Rectal smooth muscle tissue (tissue), 1 donor: ENCODE results near the gene HIBCH.
A peak's percentile ranks its signal among the peaks of the same experiment; 100 is the strongest.
"Not testable (repeated sequence)": the region's sequence is repeated elsewhere in the genome, so short reads cannot be mapped to it uniquely, and the experiment has no call there.

Experiments used
- H3K27ac ChIP-seq: one replicate; pipeline ENCODE4 v1.7.0; 2013; ENCODE audit warnings: low read depth, low read length, inconsistent platforms
- H3K27me3 ChIP-seq: one replicate; pipeline ENCODE4 v1.7.0; 2013; ENCODE audit warnings: low read length; ENCODE audit not compliant: control insufficient read depth, insufficient read depth
- H3K36me3 ChIP-seq: one replicate; pipeline ENCODE4 v1.7.0; 2013; ENCODE audit warnings: low read length; ENCODE audit not compliant: control insufficient read depth, insufficient read depth
- H3K4me1 ChIP-seq: one replicate; pipeline ENCODE4 v1.7.0; 2013; ENCODE audit warnings: low read length; ENCODE audit not compliant: control insufficient read depth, insufficient read depth
- H3K4me3 ChIP-seq: one replicate; pipeline ENCODE4 v1.7.0; 2013; ENCODE audit warnings: low read length
- H3K9ac ChIP-seq: one replicate; pipeline ENCODE4 v1.7.0; 2013; ENCODE audit warnings: low read length

HIBCH gene

DNA sequence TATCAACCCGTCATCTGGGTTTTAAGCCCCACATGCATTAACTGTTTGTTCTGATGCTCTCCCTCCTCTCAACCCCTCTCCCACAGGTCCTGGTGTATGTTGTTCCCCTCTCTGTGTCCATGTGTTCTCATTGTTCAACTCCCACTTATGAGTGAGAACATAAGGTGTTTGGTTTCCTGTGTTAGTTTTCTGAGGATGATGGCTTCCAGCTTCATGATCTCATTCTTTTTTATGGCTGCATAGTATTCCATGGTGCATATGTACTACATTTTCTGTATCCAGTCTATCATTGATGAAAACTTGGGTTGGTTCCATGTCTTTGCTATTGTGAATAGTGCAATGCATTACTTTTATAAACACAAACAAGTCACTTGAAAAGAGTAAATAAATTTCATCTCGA lies 16.8 kb upstream of the HIBCH start:
- no peak overlapping the region for H3K9ac ChIP-seq
- no peaks in the 10 kb centered on the region for H3K36me3 ChIP-seq
- no peak overlapping the region for H3K4me3 ChIP-seq
- no peak overlapping the region for H3K27ac ChIP-seq
- H3K27me3 ChIP-seq, result no peaks in the 10 kb centered on the region
- no peaks in the 10 kb centered on the region for H3K4me1 ChIP-seq

DNA sequence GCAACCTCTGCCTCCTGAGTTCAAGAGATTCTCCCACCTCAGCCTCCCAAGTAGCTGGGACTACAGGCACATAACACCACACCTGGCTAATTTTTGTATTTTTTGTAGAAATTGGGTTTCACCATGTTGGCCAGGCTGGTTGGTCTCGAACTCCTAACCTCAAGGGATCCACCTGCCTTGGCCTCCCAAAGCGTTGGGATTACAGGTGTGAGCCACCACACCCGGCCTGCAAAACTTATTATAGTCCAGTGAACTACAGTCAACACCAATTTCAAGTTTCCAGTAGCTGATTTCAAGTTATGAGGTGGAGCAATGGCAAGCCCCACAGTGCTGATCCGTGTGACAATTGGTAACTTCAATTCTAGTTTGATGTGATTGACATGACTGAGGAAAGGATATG lies 16.0 kb upstream of the HIBCH start:
- H3K4me3 ChIP-seq, H3K27ac ChIP-seq: not testable (repeated sequence)

DNA sequence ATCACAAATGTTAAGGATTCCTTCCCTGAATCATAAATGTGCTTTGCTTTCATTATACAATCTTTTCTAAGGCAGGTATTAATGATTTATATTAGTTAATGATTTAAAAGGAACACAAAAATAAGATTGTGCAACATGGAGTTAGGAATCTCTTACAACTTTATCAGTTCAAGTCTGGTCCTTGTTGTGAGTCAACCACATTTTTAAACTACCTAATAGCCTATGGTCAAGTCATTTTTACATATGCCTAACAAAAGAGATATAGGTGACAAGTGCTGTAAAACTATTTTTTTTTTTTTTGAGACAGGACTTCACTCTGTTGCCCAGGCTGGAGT lies 15.6 kb upstream of the HIBCH start:
- H3K4me3 ChIP-seq, result no peak overlapping the region
- H3K36me3 ChIP-seq, result no peaks in the 10 kb centered on the region
- no peaks in the 10 kb centered on the region for H3K4me1 ChIP-seq
- H3K27ac ChIP-seq, result no peak overlapping the region
- H3K9ac ChIP-seq, result no peak overlapping the region
- no peaks in the 10 kb centered on the region for H3K27me3 ChIP-seq

More for the DNA sequence above, 16.0 kb upstream of the HIBCH start:
- H3K36me3 ChIP-seq, H3K27me3 ChIP-seq, H3K9ac ChIP-seq, H3K4me1 ChIP-seq: not testable (repeated sequence)

DNA sequence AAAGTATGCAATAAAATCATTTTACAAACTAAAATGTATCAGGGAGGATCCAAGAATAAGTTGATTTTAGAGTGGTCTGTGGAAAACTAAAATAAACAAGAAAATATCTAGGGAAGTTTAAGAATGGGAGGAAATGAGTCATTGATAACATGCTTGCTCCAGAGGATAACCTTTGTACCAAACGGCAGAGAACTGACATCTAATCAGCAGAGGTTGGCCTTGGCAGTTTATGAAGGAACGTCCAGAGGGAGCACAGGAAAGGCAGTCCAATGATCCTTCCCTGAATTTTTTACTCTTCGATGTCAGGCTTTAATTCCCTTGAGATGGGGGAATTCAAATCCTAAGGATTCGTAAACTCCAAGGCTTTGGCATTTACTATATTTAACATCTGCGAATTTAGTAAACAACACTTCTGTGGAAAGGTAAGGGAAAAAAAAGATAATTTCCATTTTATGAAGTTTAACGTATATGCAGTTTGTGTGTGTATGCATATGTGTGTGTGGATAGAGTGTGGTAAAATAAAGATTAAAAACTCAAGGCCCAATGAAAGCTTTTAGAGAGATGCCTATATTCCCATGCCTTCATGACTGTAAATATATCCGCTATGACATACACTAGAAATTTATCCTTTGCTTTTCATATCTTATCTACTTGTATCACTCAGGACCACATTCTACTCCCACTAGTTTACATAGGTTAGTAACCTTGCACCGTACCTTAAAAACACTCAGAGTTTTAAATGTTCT lies 15.0 kb upstream of the HIBCH start:
- Histone ChIP-seq H3K4me3 (no peak overlapping the region), H3K4me1 (no peaks in the 10 kb centered on the region), H3K36me3 (no peaks in the 10 kb centered on the region), H3K27me3 (no peaks in the 10 kb centered on the region), H3K9ac (no peak overlapping the region), H3K27ac (no peak overlapping the region)

DNA sequence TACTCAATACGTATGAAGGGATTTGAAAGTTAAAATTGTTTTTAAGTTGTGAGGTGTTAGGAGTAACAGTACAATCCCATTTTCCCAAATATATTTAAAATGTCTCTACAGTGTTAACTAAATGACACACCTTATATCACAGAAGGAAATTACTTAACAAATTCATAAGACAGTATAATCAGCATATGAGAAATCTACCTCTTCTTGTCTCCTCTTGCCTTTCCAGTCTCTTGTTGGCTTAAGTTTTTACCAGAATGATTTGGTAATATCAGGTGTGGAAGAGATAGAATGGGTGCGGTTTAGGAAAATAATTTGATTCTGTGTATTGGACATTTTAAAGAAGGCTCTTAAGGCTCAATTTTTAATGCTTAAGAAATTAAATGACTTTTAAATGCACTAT lies 14.3 kb upstream of the HIBCH start:
- Histone ChIP-seq H3K4me3 (no peak overlapping the region), H3K4me1 (no peaks in the 10 kb centered on the region), H3K36me3 (no peaks in the 10 kb centered on the region), H3K9ac (no peak overlapping the region), H3K27me3 (no peaks in the 10 kb centered on the region), H3K27ac (no peak overlapping the region)

DNA sequence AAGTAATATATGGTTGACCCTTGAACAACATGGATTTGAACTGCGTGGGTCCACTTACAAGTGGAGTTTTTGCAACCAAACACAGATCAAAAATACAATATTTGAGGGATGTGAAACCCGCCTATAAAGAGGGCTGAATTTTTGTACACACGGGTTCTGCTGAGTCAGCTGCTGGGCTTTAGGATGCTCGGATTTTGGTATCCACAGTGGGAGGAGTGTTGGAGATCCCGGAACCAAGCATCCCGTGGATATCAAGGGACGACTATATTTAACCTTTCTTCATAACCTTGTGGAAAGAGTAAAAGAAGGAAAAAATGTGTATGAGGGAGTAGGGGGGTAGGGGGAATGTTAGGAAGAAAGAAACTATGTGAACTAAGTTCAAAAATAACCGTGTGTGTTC lies 13.8 kb upstream of the HIBCH start:
- no peak overlapping the region for H3K27ac ChIP-seq

DNA sequence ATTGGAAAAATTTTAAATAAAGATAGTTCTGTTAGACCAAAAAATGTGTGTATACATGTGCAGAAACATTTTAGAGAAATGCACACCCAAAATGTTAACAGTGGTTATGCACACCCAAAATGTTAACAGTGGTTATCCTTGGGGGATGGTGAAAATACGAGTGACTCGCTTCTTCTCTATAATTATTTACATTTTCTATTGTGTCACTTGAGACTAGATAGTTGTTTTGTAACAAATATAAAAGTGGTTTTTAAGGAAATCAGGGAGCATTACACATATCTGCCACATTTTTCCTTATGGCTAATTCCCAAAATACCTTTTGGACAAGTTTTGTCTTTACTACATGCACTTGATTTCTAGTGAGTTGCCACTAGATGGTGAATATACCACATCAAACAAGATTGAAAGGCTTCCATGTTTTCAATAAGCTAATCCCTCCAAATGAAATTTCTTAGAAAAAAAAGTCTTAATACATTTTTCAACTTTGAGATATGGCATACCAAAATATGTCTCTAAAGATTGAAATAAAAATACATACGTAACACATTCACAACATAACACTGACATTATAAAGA lies 9.0 kb upstream of the HIBCH start:
- H3K27ac ChIP-seq, result no peak overlapping the region
- no peaks in the 10 kb centered on the region for H3K27me3 ChIP-seq
- H3K36me3 ChIP-seq, result no peaks in the 10 kb centered on the region
- no peak overlapping the region for H3K4me3 ChIP-seq
- no peaks in the 10 kb centered on the region for H3K4me1 ChIP-seq
- no peak overlapping the region for H3K9ac ChIP-seq

More for the DNA sequence above, 13.8 kb upstream of the HIBCH start:
- Histone ChIP-seq H3K4me3 (no peak overlapping the region), H3K36me3 (no peaks in the 10 kb centered on the region), H3K4me1 (no peaks in the 10 kb centered on the region), H3K27me3 (no peaks in the 10 kb centered on the region), H3K9ac (no peak overlapping the region)

DNA sequence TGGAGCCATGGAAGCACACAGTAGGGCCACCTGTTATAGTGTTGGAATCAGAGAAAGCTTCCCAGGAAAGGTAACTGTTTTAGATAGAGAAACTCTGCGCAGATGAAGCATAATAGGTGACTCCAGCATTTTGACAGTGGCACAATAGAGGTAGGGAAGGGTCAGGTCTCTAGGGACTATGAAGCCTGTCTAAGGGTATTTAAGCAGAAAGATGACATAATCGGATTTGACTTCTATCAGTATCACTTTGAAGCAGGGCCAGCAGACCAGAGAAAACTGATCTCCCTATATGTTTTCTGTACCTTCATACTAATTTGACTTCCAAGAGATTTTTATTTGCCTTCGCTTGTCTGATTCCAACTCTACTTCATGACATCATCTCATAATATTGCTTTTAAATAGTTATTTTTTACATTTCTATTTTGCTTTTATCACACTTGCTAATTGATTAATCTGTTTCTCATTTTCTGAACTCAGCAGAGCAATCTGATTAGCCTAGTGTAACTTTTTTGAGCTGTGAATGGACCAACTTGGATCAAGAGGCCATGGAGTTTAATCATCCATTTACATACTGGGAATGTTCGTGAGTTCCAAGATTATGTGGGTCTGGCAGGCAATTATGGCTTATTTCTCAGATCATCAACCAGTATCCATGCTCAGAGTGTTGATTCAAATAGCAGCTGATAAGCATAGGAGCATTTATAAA lies 8.4 kb upstream of the HIBCH start:
- H3K27me3 ChIP-seq, result no peaks in the 10 kb centered on the region
- no peaks in the 10 kb centered on the region for H3K4me1 ChIP-seq
- H3K9ac ChIP-seq, result no peak overlapping the region
- H3K27ac ChIP-seq, result no peak overlapping the region
- no peak overlapping the region for H3K4me3 ChIP-seq
- H3K36me3 ChIP-seq, result no peaks in the 10 kb centered on the region

DNA sequence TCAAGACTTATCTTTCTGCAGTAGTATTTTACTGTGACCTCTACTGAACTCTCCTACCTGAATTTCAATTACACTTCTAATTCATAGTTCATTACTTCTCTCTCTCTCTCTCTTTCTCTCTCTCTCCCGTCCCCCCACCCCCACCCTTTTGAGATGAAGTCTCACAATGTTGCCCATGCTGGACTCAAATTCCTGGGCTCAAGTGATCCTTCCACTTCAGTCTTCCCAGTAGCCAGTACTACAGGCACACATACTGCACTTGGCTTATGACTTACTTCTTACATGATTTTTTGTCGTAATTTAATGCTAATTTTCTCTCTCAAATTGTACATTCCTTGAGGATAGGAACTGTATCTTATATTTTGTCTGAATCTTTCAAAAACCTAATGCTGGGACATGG lies 6.0 kb upstream of the HIBCH start:
- Histone ChIP-seq H3K36me3 (no peaks in the 10 kb centered on the region), H3K9ac (no peak overlapping the region), H3K27ac (no peak overlapping the region), H3K4me1 (no peaks in the 10 kb centered on the region), H3K4me3 (no peak overlapping the region), H3K27me3 (no peaks in the 10 kb centered on the region)

DNA sequence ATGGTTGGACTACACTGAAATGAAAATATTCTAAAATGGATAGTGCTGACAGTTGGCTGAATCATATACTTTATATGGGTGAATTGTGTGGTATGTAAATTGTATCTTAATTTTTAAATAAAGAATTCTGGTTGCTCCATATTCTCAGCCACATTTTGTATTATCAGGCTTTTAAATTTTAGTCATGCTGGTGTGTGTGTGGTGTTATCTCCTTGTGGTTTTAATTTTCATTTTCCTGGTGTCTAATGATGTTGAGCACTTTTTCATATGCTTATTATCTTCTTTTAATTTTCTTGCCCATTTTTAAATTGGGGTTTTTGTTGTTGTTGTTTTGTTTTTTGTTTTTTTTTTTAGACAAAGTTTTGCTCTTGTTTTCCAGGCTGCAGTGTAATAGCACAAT lies 3.8 kb upstream of the HIBCH start:
- no peak overlapping the region for H3K9ac ChIP-seq
- peaks cover 3% of the 10 kb centered on the region for H3K4me1 ChIP-seq
- H3K4me3 ChIP-seq, result no peak overlapping the region
- H3K27ac ChIP-seq, result no peak overlapping the region
- H3K27me3 ChIP-seq, result no peaks in the 10 kb centered on the region
- H3K36me3 ChIP-seq, result no peaks in the 10 kb centered on the region

DNA sequence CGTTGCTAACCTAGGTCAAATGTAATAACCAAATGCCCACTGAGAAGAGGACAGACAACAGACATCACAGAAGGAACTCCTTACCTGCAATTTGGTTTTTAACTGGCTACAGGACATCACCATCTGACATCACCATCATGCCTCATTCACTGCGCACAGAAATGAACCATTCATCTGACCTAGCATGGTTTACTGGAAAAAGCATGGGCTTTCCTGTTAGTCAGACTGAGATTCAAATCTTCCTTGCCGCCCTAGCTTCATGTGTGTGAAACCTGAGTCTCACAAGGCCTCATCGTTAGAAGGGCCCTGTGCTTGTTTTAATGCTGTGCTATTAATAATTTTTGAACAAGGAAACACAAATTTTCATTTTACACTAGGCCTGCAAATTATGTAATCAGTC lies 1.1 kb upstream of the HIBCH start:
- peak overlapping the region; percentile 2 for H3K4me3 ChIP-seq
- H3K4me1 ChIP-seq, result peaks cover 6% of the 10 kb centered on the region
- H3K27me3 ChIP-seq, result no peaks in the 10 kb centered on the region
- H3K27ac ChIP-seq, result peak overlapping the region; percentile 79
- H3K9ac ChIP-seq, result no peak overlapping the region
- H3K36me3 ChIP-seq, result no peaks in the 10 kb centered on the region

DNA sequence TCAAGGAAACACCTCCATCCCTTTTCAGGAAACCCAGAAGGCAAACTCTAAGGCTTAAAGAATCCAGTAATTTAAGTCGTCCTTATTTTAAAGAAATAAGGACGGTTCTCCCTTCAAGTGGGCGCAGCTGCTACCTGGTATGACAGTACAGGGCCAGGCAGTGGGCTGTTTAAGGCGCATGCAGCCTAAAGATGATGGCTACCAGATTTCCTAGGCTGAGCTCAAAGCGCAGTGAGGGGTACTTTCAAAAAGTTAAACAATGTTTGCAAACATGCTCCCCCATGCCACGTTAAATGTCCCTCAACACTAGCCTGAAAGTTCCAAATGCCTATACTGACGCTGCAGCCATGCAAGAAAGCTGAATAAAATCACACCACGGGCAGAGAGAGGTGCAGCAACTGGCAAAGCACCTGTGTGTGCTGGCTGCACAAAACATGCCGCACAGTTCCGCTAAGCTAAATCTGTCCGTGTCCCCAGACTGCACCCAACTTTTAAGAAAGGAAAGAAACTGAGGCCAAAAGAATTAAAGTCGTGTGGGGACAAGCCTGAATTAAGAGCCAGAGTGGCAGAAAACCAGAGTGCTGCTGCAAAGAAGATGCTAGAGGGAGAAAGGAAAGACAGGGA lies 583 bp downstream of the HIBCH start:
- peak overlapping the region; percentile 79 for H3K27ac ChIP-seq
- H3K4me1 ChIP-seq, result peaks cover 6% of the 10 kb centered on the region
- H3K9ac ChIP-seq, result no peak overlapping the region
- H3K27me3 ChIP-seq, result no peaks in the 10 kb centered on the region
- H3K36me3 ChIP-seq, result no peaks in the 10 kb centered on the region
- peak overlapping the region; percentile 73 for H3K4me3 ChIP-seq
